Ovary (tissue), 9 donors: ENCODE data around the gene SRL. TPM values are rescaled to one million over a fixed set of nuclear protein-coding genes. Genes with fewer than 3 reads are reported as not detected.
A peak's percentile ranks its signal among the peaks of the same experiment; 100 is the strongest.

Source experiments
- DNase-seq, 5 donors: peaks; one replicate each; pipeline ENCODE4 v3.0.0-alpha.2; 2019 to 2020
- H3K27ac ChIP-seq, 2 donors: fragments of 200-600 bp; one replicate each; pipeline versions ENCODE4 v1.5.1 to v1.8.0; 2019 to 2022
- H3K27me3 ChIP-seq: fragments of 200-600 bp; one replicate; pipeline ENCODE4 v1.8.0; 2022
- H3K36me3 ChIP-seq: fragments of 200-600 bp; sonication (generic); one replicate; pipeline ENCODE4 v1.5.1; 2019
- H3K4me1 ChIP-seq: one replicate; pipeline ENCODE4 v1.8.1; 2013; ENCODE audit warnings: mild to moderate bottlenecking, moderate library complexity; ENCODE audit not compliant: insufficient read depth
- H3K4me3 ChIP-seq: fragments of 200-600 bp; sonication (generic); one replicate; pipeline ENCODE4 v1.5.1; 2017
- H3K9me3 ChIP-seq, 2 donors: fragments of 200-600 bp in 1 of 2; sonication (generic) in 1 of 2; one replicate each; pipeline versions ENCODE4 v1.5.1 to v1.8.1; 2013 to 2019; ENCODE audit warnings: mild to moderate bottlenecking in 1 of 2, moderate library complexity in 1 of 2
- CTCF ChIP-seq, 3 donors: fragments of 450-650 bp in 2 of 3; fragments of 200-600 bp in 1 of 3; IDR thresholded peaks; one replicate each; pipeline versions ENCODE4 v1.5.1 to v1.8.0; 2016 to 2022; ENCODE audit warnings: antibody characterized with exemption in 3 of 3, mild to moderate bottlenecking in 1 of 3
- EP300 ChIP-seq: sonication (generic); formaldehyde crosslinking; IDR thresholded peaks from one replicate; pipeline ENCODE4 v1.6.1; 2017; ENCODE audit warnings: antibody characterized with exemption
- POLR2A ChIP-seq: fragments of 450-650 bp; IDR thresholded peaks from one replicate; pipeline ENCODE4 v1.6.1; 2017; ENCODE audit warnings: antibody characterized with exemption, mild to moderate bottlenecking, moderate library complexity
- WGBS, 3 donors: extraction: QIAGEN DNeasy Blood & Tissue Kit in 1 of 3; methylation state at CpG; one replicate each; pipeline versions ENCODE4 v1.1.5 to v1.1.7; 2013 to 2017; 5-methylcytosine and 5-hydroxymethylcytosine counted together
- intact Hi-C, 4 donors: fragments of 100-400 bp; cut with DNase I; formaldehyde crosslinking; loops; one replicate each; pipeline versions ENCODE4 v1.11.0 to v1.15.1; 2022 to 2023
- polyA plus RNA-seq, 2 donors: library from polyadenylated mRNA; stranded (reverse); fragments of 200-250 nt in 1 of 2; fragments of 350-450 nt in 1 of 2; fragmentation: Illumina TruSeq in 1 of 2; extraction: RNeasy Lipid Tissue Mini Kit (QIAGEN cat#74804) in 1 of 2; gene quantifications; one replicate each; pipeline ENCODE4 v1.2.3, GENCODE V29; 2013 to 2014
- total RNA-seq, 7 donors: library from RNA; depleted of rRNA in 2 of 7; stranded (reverse); fragments of >200 nt in 2 of 7; fragmentation: NEBNext Ultra II Directional in 3 of 7; extraction: Animal tissue kit (Norgen Biotek cat#: 25700) in 3 of 7; gene quantifications; one replicate each; pipeline versions ENCODE4 v1.1.0 to v1.2.4, GENCODE V29; 2016 to 2023
- donor health status: DM: no; HTN: no; CAD: no; lungs with moderate emphysema.
- donor health status: DM: no; HTN: no; CAD: no.
- donor health status: Bipolar disorder and iron deficiency.
- donor health status: DM: yes; HTN: yes; CAD: no.
- donor health status: DM: no; HTN: no; CAD: no.
- donor health status: DM: yes; HTN: yes; CAD: no.

The SRL gene
- total and polyA plus RNA-seq, 9 donors: under 0.01 to 7.5 (median 1.0) TPM

GRCh38 chr16:4273858-4274311 lies 32.0 kb upstream of the SRL start:
- Histone ChIP-seq H3K27me3 (no peaks in the 10 kb centered on the region), H3K36me3 (no peaks in the 10 kb centered on the region), H3K4me3 (peak overlapping the region; percentile 88), H3K9me3 (no peaks in the 10 kb centered on the region), H3K27ac (peak overlapping the region; percentile 13 to 81), H3K4me1 (peaks cover 7% of the 10 kb centered on the region)
- intact Hi-C loops: loop anchor here in 1 of 4 donors (5.0 kb wide), 1 partner anchor 53 kb away; no protein-coding TSS in a partner anchor
- 0 to 2% (median 0%) methylated on average over 25 of the region's 25 CpGs for WGBS, 3 donors
- peak; percentile 40 to 67 (median 66) for DNase-seq
- TF ChIP-seq POLR2A (no peak), CTCF (IDR thresholded peaks at IDR 0.05) (peak in 2 of 3 donors; percentile 13 to 21), EP300 (no peak)

GRCh38 chr16:4272114-4272956 lies 30.5 kb upstream of the SRL start:
- Histone ChIP-seq H3K27ac (peak overlapping the region; percentile 78 to 81), H3K36me3 (no peaks in the 10 kb centered on the region), H3K4me3 (peak overlapping the region; percentile 88), H3K4me1 (peaks cover 7% of the 10 kb centered on the region), H3K27me3 (no peaks in the 10 kb centered on the region), H3K9me3 (no peaks in the 10 kb centered on the region)
- WGBS, 3 donors: 0 to 1% (median 1%) methylated on average over 60 to 79 of the region's 79 CpGs
- DNase-seq: peak in 1 of 5 donors; percentile 57
- intact Hi-C loops: loop anchor here in 1 of 4 donors (5.0 kb wide), 1 partner anchor 55 kb away; no protein-coding TSS in a partner anchor
- no peak for TF ChIP-seq POLR2A
- no peak for TF ChIP-seq EP300
- no peak for TF ChIP-seq CTCF (IDR thresholded peaks at IDR 0.05)

GRCh38 chr16:4271176-4272113 lies 29.6 kb upstream of the SRL start:
- Histone ChIP-seq H3K4me3 (peak overlapping the region; percentile 88), H3K27ac (peak overlapping the region; percentile 78 to 81), H3K9me3 (no peaks in the 10 kb centered on the region), H3K27me3 (no peaks in the 10 kb centered on the region), H3K4me1 (peaks cover 7% of the 10 kb centered on the region), H3K36me3 (no peaks in the 10 kb centered on the region)
- 0 to 1% (median 1%) methylated on average over 62 to 72 of the region's 72 CpGs for WGBS, 3 donors
- peak; percentile 86 to 92 (median 89) for DNase-seq
- intact Hi-C loops: loop anchor here in 1 of 4 donors (5.0 kb wide), 1 partner anchor 56 kb away; no protein-coding TSS in a partner anchor
- no peak for TF ChIP-seq EP300
- TF ChIP-seq POLR2A: peak; percentile 21
- peak in 1 of 3 donors; percentile 21 for TF ChIP-seq CTCF (IDR thresholded peaks at IDR 0.05)

- 89 to 94% (median 91%) methylated on average over 7 of the region's 7 CpGs for WGBS, 3 donors
- intact Hi-C loops: loop anchor here in 1 of 4 donors (5.0 kb wide), 1 partner anchor 57 kb away; no protein-coding TSS in a partner anchor
- no peaks in the 10 kb centered on the region for H3K36me3 ChIP-seq
- no peaks in the 10 kb centered on the region for H3K27me3 ChIP-seq
- peaks cover 11% of the 10 kb centered on the region for H3K4me1 ChIP-seq
- no peak overlapping the region for H3K27ac ChIP-seq
- H3K9me3 ChIP-seq: no peaks in the 10 kb centered on the region
- no peak for DNase-seq
- TF ChIP-seq EP300: no peak
- TF ChIP-seq POLR2A: no peak
- TF ChIP-seq CTCF (IDR thresholded peaks at IDR 0.05): no peak
- peak overlapping the region; percentile 88 for H3K4me3 ChIP-seq
Measured at GRCh38 chr16:4270595-4270994, 28.7 kb upstream of the SRL start.
